GM18868 (cell line): Measurements from ENCODE around the gene NEUROD2.

Experiments
- ATAC-seq: cut with Tn5 transposase; IDR thresholded peaks from one replicate; pipeline ENCODE4 v1.9.1; 2021; ENCODE audit warnings: mild to moderate bottlenecking, moderate library complexity; ENCODE audit not compliant: unreplicated experiment

Gene NEUROD2

GRCh38 chr17:39618956-39619785, 11.5 kb upstream of the NEUROD2 start:
- ATAC-seq = no peak

DNA sequence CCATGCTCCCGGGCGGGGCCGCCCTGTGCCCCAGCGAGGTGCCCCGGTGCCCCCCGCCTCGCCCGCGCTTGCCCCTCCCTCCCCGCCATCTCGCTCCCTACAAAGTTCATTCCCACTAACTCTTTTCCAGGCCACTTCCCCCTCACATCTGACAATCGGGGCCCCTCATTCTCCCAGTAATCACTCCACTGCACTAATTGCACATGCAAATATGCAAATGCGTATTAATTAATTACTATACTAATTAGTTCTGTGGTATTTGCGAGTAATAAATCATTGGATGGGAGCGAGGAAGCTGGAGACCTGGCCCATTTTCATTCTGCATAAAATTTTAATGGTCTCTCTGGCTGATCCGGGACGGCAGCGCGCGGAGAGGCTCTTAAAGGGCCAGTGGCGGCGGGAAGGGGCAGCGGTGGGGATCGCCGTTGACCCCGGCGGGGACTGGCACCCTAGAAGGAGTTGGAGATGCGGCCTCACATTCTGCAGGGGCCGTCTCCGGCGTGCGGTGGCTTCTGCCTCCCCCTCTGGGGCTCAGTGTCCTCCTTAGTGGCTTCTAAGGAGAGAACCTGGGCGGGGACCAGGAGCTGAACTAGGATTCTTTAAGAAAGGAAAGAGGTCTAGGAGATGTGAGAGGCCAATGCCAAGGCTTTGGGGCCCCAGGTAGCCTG, 10.7 kb upstream of the NEUROD2 start:
- no peak for ATAC-seq

DNA sequence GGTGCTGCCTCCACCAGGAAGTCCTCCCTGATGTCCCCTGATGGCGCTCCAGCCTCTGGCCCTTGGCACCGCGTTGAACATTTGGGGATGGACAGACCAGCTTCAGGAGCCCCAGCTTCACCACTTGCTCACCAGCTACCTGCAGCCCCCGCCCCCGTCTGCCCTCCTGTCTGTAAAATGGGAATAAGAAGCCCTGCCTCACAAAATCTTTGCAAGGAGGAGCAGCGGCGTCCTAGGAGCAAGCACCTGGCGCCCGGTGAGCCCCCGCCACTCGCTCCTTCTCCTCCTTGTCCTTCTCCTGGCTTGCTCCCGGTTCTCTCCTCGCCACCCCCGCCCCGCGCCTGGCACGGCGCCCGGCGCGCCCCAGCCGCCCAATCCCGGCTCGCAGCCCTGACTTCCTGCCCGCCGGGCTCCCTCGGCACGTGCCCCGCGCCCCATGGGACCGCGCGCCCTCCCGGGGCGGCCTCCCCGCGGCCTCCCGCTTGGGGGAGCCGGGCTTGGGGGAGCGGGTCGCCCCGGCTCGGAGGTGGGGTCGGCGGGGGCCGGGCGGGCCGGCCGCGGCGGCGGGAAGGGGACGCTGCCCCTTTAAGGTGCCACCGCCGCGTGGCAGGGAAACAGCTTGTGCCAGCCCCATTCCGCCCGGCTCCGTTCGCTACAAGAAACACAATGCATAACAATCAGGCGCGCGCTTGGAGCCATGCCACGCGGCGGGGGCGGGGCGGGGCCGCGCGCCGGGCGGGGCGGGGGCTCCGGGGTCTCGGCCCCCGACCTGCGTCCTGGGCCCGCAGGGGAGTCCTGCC, 9.9 kb upstream of the NEUROD2 start:
- ATAC-seq = no peak

DNA sequence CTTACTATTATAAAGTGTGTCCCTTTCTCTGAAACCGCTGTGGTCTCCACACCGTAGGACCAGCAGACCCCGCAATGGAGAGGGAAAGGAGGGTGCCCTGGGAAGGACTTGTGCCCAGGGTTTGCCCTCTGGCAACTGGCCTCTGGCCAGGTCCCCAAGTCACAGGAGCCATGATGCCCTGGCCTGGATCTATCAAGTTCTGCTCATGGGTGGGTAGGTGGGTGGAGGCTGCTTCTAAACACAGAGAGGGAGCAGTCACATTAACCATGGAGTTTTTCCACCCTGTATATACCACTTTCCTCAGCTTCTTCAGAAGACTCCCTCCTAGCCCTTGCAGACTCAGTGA, 9.4 kb upstream of the NEUROD2 start:
- no peak for ATAC-seq

DNA sequence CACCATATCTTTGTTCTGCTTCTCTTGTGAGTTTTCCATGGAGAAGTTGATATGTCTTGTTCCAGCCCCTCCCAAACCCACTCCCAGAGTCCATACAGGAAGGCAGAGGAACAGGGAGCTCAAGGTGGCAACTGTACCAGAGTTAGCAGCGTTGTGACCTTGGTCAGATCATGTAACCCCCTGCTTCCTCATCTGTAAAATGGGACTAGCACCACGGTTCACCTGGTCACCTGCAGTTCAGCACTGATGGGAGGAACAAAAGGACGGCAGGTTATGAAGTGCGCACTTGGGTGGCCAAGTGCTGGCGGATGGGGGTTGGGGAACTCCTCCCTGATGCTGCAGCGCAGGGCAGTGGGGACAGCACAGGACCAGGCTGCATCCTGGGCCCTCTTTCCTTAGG, 7.7 kb upstream of the NEUROD2 start:
- ATAC-seq = no peak

DNA sequence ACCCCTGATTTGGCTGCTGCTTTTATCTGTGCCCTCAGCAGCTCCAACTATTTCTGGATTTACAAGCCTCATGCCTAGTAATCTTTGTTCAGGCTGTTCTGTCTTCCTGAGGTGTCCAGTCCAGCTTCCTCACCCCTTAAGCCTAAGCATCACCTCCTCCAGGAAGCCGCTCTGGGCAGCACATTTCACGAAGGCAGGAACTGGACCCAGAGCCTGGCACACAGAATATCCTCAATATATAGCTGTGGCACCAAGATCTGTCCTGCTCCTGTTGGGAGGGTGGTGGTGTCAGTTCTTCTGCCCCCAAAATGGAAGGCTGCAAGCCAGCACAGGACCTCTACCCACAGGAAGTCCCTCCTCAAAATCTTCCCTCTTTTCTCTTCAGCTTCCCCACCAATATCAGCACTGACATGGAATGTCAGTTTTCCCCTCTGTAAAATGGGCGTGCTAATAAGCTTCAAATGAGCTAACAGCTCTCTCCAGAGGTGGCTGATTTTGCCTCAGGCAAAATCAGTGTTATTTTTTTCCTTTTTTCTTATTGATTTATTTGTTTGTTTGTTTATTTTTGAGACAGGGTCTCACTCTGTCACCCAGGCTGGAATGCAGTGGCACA, 6.9 kb upstream of the NEUROD2 start:
- ATAC-seq = no peak

DNA sequence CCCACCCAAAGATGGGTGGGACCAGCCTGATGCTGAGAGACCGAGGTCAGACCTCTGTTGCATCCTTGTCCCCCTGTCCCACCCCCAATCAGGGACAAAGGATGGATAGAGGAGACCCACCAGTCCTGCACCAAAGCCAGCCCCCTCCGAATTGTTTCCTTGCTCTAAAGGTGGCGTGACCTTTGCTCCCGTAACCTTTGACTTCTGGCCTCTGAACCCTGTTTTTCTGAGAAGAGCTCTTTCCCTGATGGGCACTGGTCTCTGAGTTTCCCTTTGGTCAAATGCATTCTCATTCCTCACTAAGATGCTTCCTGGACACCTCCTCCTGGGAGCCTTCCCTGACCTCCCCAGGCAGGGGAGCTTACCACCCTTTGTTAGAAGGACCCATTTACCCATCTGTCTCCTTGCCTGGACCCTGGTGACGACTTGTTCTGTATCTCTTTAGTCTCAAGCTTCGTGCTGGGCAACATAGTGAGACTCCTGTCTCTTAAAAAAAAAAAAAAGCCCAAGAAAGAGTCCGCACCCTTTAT, 5.3 kb upstream of the NEUROD2 start:
- no peak for ATAC-seq

DNA sequence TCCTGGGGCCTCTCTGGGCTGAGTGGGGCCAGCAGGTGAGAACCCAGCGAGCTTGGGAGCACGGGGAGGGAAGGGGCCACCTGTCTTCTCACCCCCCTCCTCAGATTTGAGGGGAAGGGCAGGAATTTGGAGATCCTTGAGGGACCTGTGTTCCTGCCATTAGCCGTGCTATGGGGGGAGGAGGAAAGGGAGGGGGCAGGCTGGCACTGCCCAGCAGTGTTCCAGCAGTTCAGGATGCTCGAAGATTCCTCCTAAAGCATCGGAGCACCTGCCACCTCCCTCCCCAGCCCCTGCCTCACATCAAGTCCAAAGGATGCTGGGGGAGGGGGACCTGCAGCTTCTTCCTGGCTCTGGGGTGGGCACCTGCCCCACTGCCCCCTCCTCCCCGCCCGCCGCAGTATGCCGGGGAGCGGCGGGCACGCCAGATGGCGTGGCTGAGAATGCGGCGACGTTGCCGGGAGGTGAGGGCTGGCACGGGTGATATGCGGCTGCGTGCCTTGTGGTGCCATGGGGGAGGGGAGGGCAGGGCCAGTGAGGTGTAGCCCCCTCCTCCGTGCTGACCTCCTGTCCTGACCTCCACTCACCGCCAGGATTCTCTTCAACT, 4.7 kb upstream of the NEUROD2 start:
- ATAC-seq = no peak

DNA sequence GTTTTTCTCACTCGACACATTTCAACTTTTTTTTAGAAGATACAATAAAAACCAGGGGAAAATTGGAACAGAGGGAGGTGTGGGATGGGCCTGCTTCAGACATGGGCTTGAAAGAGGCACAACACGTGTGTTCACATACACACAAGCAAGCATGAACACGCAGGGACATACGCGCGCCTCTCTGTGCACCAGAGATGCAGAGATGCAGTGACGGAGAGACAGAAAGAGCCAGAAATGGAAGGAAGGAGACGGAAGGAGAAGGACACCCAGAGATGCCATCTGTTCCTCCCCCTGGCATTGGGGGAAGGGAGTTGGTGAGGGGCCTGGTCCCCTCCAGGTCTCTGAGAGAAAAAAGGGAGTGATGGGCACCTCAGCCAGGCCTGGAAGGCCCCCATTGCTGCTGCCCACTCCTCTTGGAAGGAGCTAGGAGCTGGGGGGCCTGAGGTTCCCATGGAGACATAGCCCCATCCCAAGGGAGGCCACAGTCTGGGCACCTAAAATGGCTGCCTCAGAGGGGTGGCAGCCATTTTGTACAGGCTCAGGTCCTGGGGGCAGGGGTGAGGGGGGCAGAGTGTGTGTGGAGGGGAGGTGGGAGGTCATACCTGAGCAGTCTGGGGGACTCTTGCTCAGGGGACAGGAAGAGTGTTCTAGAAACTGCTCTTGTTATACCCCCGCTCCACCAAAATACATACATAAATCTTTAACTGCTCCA, 3.8 kb upstream of the NEUROD2 start:
- ATAC-seq = no peak

DNA sequence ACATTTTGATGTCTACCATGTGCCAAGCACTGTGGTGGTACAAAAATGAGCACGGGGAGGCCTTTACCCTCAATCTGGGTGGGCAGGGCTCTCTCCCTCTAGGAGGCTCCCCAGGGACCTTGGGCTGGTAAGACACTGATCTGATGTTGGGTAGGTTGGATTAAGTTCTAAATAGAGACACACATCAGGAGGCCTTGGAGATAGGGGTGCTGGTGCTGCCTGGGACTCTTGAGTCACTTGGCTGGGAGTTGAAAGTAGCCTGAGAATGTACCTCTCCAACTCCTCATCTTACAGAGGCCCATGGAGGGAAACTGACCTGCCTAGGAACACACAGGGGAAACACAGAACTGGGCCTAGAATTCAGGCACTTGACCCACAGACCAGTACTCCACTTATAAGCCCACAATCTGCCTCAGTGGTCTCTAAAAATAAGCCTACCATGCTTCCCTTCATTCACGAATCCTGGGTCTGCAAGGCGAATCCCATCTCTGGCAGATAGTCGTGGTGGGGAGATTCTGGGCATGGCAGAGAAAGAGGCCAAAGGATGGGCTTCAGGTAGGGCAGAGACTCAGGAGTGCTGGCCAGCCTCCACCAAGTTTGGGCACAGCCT, 1.8 kb upstream of the NEUROD2 start:
- ATAC-seq = no peak

DNA sequence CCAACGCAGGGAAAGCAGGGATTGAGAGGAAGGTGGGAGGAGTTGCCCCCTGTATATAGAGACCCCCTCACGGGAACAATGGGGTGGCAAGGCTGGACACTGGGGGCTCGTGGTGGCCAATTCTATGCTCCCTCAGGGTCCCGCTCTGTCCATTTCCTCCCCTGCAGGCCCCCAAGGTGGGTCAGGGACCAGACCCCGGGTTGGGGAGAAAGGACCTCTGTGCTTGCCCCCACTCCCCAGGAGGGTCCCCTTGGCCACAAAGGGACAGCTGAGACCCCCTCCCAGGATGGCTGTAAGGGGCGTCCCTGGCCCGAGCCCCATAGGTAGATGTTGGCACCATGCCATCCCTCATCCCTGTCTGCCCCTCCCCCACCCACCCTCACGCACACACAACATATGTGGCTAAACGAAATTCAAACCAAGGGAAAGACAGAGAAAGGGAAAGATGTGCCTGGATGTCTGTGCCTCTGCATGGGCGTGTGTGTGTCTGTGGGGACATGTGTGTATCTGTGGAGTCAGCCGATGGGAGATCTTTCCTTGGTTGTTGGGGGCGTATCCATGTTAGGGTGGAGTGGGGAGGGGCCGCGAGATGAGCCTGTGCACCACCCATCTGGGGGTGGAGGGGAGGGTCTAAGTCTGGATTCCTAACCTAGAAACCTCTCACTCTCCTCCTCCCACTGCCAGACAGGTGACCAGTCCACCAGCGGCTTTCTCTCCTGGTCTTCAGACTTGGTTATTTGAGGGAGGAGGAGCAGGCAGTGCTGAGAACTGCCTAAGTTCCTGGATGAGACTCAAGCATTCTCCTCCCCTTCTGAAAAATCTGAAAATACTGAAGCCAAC, 642 bp upstream of the NEUROD2 start:
- no peak for ATAC-seq

GRCh38 chr17:39607057-39607850, 466 bp downstream of the NEUROD2 start:
- ATAC-seq = no peak

DNA sequence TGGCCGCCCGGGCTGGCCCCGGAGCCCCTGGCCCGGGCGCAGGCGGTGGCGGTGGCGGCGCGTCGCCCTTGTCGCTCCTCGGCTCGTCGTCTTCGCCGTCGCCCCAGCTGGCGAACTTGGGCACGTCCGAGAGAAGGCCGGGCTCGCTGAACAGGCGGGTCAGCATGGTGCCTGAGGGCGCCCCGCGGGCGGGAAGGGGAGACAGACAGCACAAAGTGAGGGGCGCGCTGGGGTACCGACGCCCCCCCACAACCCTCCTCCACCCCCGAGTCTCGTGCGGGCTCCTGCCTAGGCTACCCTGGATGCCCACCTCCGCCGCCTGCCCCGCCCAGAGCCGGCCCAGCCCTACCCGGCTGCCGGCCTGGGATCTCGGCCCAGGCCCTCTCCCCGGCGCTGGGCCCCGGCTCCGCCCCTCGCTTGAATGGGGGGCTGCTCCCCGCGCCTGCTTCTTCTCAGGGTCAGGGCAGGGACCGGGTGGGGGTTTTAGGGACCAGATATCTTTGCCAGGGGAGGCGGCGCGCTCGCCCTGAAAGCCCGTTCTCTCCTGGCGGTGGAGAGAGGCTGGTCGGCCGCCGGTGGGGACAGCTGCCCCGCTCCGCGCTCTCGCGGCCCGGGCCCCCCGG, 1.2 kb downstream of the NEUROD2 start:
- ATAC-seq = no peak

GRCh38 chr17:39605492-39606433, 2.0 kb downstream of the NEUROD2 start:
- no peak for ATAC-seq

DNA sequence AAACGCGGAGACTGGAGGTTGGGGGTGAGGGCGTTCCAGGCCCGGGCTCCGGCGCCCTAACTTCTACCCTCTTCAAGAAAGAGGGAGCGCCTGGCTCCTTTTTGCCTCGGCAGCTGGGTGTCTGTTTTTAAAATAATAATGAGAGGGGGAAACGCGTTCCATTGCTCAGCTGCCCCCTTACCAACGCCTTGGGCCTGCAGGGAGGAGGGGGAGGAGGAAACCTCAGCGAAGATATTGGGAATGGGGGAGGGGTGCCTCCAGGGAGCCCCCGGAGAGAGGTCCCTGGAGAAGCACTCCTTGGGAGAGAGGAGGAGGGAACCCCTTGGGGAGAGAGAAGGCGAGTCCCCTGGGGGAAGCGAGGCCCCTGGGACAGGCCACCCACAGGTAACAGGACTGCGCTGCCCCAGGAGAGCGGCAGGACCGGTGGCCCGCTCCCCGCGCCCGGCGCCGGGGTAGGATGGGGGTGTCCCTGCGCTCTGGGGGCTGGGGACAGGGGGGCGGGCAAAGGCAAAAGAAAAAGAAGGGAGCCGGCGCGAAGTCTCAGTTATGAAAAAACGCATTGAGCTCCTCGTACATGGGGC, 2.7 kb downstream of the NEUROD2 start:
- ATAC-seq = no peak
